HepG2 (cell line): ENCODE measurements around the gene HMBS. TPM values are rescaled to one million over a fixed set of nuclear protein-coding genes. Genes with fewer than 3 reads are reported as not detected.

Experiments used
- GTF3A ChIP-seq: sonication (generic); formaldehyde crosslinking; conservative IDR thresholded peaks from 2 replicates; pipeline ENCODE4 v1.4.0; 2020; ENCODE audit warnings: mild to moderate bottlenecking, missing genetic modification reagents
- SSRP1 ChIP-seq: IDR thresholded peaks from 2 replicates; pipeline ENCODE4 v1.6.1; 2016; ENCODE audit warnings: control low read depth
- TARDBP ChIP-seq: sonication (generic); formaldehyde crosslinking; IDR thresholded peaks from 2 replicates; pipeline ENCODE4 v1.8.0; 2022; ENCODE audit warnings: mild to moderate bottlenecking, missing genetic modification reagents
- ZKSCAN8 ChIP-seq: IDR thresholded peaks from 2 replicates; pipeline ENCODE4 v1.6.1; 2016; ENCODE audit warnings: borderline replicate concordance, missing genetic modification reagents, missing compliant biosample characterization
- ZNF629 ChIP-seq: sonication (generic); formaldehyde crosslinking; conservative IDR thresholded peaks from 2 replicates; pipeline ENCODE4 v1.5.0; 2020; ENCODE audit warnings: missing genetic modification reagents
- ZNF839 ChIP-seq: sonication (generic); formaldehyde crosslinking; IDR thresholded peaks from 2 replicates; pipeline ENCODE4 v1.4.0; 2020; ENCODE audit warnings: missing genetic modification reagents, mild to moderate bottlenecking, borderline replicate concordance
- ZSCAN29 ChIP-seq: sonication (generic); formaldehyde crosslinking; conservative IDR thresholded peaks from 2 replicates; pipeline ENCODE4 v1.4.0; 2020; ENCODE audit warnings: mild to moderate bottlenecking, missing genetic modification reagents
- polyA plus RNA-seq, 8 experiments: library from polyadenylated mRNA; depleted of rRNA in 3 of 8; stranded (reverse) in 7 of 8; unstranded in 1 of 8; fragments of >200 nt; fragmentation: Illumina TruSeq in 4 of 8; extraction: Trizol in 4 of 8; gene quantifications; 2 replicates each; pipeline versions ENCODE4 v1.2.1 to v1.2.3, GENCODE V29; 2011 to 2016; ENCODE audit warnings: low read depth in 4 of 8, missing spikeins in 1 of 8, mixed read lengths in 1 of 8; ENCODE audit not compliant: insufficient read depth in 1 of 8
- total RNA-seq, 5 experiments: library from RNA; depleted of rRNA; stranded (reverse); fragments of >200 nt; fragmentation: Illumina TruSeq; extraction: Trizol; gene quantifications; 2 replicates each; pipeline ENCODE4 v1.2.3, GENCODE V29; 2016; ENCODE audit warnings: low read depth in 1 of 5
- TF ChIP-seq, protein P1 (sequence below): sonication (generic); formaldehyde crosslinking; IDR thresholded peaks from 2 replicates; pipeline ENCODE4 v1.4.0; 2020; ENCODE audit warnings: mild to moderate bottlenecking, missing genetic modification reagents
- TF ChIP-seq, protein P2 (sequence below): sonication (generic); formaldehyde crosslinking; IDR thresholded peaks from 2 replicates; pipeline ENCODE4 v1.5.0; 2020; ENCODE audit warnings: mild to moderate bottlenecking, missing genetic modification reagents, borderline replicate concordance
- TF ChIP-seq, protein P3 (sequence below): sonication (generic); formaldehyde crosslinking; IDR thresholded peaks from 2 replicates; pipeline ENCODE4 v1.8.0; 2022; ENCODE audit warnings: missing genetic modification reagents, mild to moderate bottlenecking, moderate library complexity, borderline replicate concordance
- TF ChIP-seq, protein P4 (sequence below): sonication (generic); formaldehyde crosslinking; IDR thresholded peaks from 2 replicates; pipeline ENCODE4 v1.4.0; 2020; ENCODE audit warnings: mild to moderate bottlenecking, missing genetic modification reagents
- TF ChIP-seq, protein P5 (sequence below): IDR thresholded peaks from 2 replicates; pipeline ENCODE4 v1.6.1; 2016; ENCODE audit warnings: missing genetic modification reagents, missing compliant biosample characterization

Gene HMBS
- total and polyA plus RNA-seq, 2 of the 13 experiments (the other 11 are each of a cell fraction or from before 2014, with no cell fraction given), result 9.4 to 46.9 TPM

DNA sequence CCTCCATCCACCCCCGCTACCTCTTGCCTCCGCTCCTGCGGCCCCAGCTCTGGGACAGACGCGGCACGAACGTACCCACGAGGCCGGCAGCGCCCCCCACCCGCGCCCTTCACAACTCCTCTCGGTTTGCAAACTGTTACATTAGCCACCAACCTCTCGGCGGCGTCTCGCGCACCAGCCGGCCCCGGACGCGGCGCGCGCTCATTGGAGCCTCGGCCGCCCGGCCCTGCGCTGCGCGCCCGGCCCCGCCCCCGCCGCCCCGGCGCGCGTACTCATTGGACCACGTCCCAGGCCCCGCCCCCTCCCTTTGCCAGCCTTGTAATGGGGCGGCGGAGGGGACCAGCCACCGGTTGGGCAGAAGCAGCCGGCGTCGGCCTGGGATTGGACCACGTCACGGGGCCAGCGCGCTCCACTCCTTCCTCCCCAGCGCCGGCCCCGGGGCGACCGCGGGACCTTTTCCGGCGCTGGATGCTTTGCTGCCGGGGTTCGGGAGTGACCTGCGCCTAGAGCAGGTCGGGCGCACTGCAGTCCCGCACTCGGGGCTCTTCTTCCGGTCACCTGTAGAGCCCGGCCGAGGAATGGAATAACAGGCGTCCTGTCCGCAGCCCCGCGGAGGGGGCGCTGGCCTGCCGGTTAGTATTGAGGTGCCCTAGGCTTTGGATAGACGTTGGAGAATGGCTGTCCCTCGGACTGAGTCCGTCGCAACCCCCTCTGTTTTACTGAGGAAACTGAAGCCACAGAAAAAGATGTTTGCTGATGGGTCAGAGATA lies 27.5 kb upstream of the HMBS start, which contains the start of gene HYOU1 (continued):
- TF ChIP-seq GTF3A (CRISPR knock-in tag), result no peak
- TF ChIP-seq ZKSCAN8 (CRISPR knock-in tag), result no peak
- peak; percentile 48; the same call in 1 of the 2 replicates for TF ChIP-seq SSRP1 (CRISPR knock-in tag)
- TF ChIP-seq TARDBP (CRISPR knock-in tag), result peak; percentile 32; the same call in 1 of the 2 replicates
- TF ChIP-seq, protein P1, sequence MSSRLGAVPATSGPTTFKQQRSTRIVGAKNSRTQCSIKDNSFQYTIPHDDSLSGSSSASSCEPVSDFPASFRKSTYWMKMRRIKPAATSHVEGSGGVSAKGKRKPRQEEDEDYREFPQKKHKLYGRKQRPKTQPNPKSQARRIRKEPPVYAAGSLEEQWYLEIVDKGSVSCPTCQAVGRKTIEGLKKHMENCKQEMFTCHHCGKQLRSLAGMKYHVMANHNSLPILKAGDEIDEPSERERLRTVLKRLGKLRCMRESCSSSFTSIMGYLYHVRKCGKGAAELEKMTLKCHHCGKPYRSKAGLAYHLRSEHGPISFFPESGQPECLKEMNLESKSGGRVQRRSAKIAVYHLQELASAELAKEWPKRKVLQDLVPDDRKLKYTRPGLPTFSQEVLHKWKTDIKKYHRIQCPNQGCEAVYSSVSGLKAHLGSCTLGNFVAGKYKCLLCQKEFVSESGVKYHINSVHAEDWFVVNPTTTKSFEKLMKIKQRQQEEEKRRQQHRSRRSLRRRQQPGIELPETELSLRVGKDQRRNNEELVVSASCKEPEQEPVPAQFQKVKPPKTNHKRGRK (CRISPR knock-in tag), result no peak
- TF ChIP-seq ZSCAN29 (CRISPR knock-in tag), result peak; percentile 53; the same call in 1 of the 2 replicates
- TF ChIP-seq, protein P2, sequence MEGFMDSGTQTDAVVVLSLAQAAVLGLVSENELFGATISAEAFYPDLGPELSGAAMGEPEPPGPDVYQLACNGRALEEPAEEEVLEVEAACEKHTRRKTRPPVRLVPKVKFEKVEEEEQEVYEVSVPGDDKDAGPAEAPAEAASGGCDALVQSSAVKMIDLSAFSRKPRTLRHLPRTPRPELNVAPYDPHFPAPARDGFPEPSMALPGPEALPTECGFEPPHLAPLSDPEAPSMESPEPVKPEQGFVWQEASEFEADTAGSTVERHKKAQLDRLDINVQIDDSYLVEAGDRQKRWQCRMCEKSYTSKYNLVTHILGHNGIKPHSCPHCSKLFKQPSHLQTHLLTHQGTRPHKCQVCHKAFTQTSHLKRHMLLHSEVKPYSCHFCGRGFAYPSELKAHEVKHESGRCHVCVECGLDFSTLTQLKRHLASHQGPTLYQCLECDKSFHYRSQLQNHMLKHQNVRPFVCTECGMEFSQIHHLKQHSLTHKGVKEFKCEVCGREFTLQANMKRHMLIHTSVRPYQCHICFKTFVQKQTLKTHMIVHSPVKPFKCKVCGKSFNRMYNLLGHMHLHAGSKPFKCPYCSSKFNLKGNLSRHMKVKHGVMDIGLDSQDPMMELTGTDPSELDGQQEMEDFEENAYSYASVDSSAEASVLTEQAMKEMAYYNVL (CRISPR knock-in tag), result no peak; the same call in 1 of the 2 replicates
- TF ChIP-seq ZNF629 (CRISPR knock-in tag), result no peak
- TF ChIP-seq, protein P3, sequence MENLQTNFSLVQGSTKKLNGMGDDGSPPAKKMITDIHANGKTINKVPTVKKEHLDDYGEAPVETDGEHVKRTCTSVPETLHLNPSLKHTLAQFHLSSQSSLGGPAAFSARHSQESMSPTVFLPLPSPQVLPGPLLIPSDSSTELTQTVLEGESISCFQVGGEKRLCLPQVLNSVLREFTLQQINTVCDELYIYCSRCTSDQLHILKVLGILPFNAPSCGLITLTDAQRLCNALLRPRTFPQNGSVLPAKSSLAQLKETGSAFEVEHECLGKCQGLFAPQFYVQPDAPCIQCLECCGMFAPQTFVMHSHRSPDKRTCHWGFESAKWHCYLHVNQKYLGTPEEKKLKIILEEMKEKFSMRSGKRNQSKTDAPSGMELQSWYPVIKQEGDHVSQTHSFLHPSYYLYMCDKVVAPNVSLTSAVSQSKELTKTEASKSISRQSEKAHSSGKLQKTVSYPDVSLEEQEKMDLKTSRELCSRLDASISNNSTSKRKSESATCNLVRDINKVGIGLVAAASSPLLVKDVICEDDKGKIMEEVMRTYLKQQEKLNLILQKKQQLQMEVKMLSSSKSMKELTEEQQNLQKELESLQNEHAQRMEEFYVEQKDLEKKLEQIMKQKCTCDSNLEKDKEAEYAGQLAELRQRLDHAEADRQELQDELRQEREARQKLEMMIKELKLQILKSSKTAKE (CRISPR knock-in tag), result no peak
- TF ChIP-seq, protein P4, sequence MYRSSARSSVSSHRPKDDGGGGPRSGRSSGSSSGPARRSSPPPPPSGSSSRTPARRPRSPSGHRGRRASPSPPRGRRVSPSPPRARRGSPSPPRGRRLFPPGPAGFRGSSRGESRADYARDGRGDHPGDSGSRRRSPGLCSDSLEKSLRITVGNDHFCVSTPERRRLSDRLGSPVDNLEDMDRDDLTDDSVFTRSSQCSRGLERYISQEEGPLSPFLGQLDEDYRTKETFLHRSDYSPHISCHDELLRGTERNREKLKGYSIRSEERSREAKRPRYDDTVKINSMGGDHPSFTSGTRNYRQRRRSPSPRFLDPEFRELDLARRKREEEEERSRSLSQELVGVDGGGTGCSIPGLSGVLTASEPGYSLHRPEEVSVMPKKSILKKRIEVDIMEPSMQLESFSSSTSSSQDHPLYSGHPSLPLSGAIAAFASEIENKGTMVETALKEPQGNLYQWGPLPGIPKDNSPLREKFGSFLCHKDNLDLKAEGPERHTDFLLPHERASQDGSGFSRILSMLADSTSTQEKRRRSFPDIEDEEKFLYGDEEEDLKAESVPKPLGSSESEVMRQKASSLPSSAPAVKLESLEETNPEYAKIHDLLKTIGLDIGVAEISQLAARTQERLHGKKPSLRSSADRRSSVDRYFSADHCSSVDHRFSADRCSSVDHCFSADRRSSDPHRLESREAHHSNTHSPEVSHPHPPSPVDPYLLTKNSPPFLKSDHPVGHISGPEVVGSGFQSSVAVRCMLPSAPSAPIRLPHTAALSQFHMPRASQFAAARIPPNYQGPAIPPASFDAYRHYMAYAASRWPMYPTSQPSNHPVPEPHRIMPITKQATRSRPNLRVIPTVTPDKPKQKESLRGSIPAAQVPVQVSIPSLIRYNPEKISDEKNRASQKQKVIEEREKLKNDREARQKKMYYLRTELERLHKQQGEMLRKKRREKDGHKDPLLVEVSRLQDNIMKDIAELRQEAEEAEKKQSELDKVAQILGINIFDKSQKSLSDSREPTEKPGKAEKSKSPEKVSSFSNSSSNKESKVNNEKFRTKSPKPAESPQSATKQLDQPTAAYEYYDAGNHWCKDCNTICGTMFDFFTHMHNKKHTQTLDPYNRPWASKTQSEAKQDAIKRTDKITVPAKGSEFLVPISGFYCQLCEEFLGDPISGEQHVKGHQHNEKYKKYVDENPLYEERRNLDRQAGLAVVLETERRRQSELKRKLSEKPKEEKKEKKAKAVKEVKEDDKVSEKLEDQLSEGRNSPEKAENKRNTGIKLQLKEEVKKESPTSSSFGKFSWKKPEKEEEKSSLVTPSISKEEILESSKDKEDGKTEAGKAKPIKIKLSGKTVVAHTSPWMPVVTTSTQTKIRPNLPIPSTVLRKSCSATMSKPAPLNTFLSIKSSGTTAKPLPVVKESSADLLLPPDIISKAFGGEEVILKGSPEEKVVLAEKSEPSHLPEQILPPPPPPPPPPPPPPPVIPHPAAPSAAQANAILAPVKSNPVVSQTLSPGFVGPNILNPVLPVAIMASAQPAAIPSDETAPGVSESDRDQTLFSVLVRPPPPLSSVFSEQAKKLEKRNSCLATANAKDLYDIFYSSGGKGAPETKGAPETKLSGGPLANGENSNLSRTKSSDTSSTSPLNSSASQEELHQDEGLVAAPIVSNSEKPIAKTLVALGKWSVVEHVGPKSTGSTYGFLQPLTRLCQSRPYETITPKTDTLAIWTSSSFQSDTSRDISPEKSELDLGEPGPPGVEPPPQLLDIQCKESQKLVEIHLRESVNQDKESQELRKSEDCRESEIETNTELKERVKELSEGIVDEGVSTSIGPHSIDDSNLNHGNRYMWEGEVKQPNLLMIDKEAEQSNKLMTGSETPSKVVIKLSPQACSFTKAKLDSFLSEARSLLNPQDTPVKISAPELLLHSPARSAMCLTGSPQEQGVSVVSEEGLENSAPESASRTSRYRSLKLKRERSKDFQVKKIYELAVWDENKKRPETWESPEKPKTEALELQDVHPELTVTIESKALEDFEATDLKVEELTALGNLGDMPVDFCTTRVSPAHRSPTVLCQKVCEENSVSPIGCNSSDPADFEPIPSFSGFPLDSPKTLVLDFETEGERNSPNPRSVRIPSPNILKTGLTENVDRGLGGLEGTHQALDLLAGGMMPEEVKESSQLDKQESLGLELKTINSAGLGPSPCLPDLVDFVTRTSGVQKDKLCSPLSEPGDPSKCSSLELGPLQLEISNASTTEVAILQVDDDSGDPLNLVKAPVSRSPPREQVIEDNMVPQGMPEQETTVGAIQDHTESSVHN (CRISPR knock-in tag), result no peak
- no peak for TF ChIP-seq ZNF839
- TF ChIP-seq, protein P5, sequence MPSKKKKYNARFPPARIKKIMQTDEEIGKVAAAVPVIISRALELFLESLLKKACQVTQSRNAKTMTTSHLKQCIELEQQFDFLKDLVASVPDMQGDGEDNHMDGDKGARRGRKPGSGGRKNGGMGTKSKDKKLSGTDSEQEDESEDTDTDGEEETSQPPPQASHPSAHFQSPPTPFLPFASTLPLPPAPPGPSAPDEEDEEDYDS (CRISPR knock-in tag), result peak; percentile 76
